ENCODE results near the gene GPRIN2.
"Not testable (repeated sequence)": the region's sequence is repeated elsewhere in the genome, so short reads cannot be mapped to it uniquely, and the experiment has no call there.

GPRIN2 gene

GRCh38 chr10:46577624-46578473 lies 21.4 kb upstream of the GPRIN2 start:
- DNase-seq (ENCODE audit: extremely low spot score); CTCF ChIA-PET; POLR2A ChIA-PET: not testable (repeated sequence)

- POLR2A ChIA-PET; CTCF ChIA-PET; DNase-seq (ENCODE audit: extremely low spot score): not testable (repeated sequence)
Observed at GRCh38 chr10:46573884-46574283, 17.4 kb upstream of the GPRIN2 start.

- DNase-seq (ENCODE audit: extremely low spot score); POLR2A ChIA-PET; CTCF ChIA-PET: not testable (repeated sequence)
Observed at GRCh38 chr10:46573314-46573713, 16.9 kb upstream of the GPRIN2 start.

- CTCF ChIA-PET; DNase-seq (ENCODE audit: extremely low spot score); POLR2A ChIA-PET: not testable (repeated sequence)
Observed at GRCh38 chr10:46572765-46573164, 16.3 kb upstream of the GPRIN2 start.

GRCh38 chr10:46570655-46571054 lies 14.2 kb upstream of the GPRIN2 start:
- DNase-seq (ENCODE audit: extremely low spot score); CTCF ChIA-PET; POLR2A ChIA-PET: not testable (repeated sequence)

- POLR2A ChIA-PET; DNase-seq (ENCODE audit: extremely low spot score); CTCF ChIA-PET: not testable (repeated sequence)
Observed at GRCh38 chr10:46567151-46567550, 10.7 kb upstream of the GPRIN2 start.

- TF ChIP-seq CTCF (IDR thresholded peaks at IDR 0.05; ENCODE audit: control extremely low read depth, extremely low read depth, low read depth, missing control alignments) = peak; percentile 77
- CTCF ChIA-PET, POLR2A ChIA-PET: not testable (repeated sequence)
Observed at GRCh38 chr10:46565591-46566332, 9.3 kb upstream of the GPRIN2 start.

GRCh38 chr10:46560952-46561351 lies 4.5 kb upstream of the GPRIN2 start:
- POLR2A ChIA-PET = no interaction called here
- no peak for TF ChIP-seq CTCF (IDR thresholded peaks at IDR 0.05; ENCODE audit: control extremely low read depth, extremely low read depth, low read depth, missing control alignments)
- CTCF ChIA-PET = interaction anchor here (0.9 to 4.0 kb wide), 2 partner anchors 8 to 16 kb away, joined by 3 to 21 read pairs; no protein-coding TSS in a partner anchor
- no peak for DNase-seq (ENCODE audit: extremely low spot score)

More at GRCh38 chr10:46565591-46566332, 9.3 kb upstream of the GPRIN2 start:
- not testable (repeated sequence) for DNase-seq (ENCODE audit: extremely low spot score)

GRCh38 chr10:46560381-46560780 lies 3.9 kb upstream of the GPRIN2 start:
- DNase-seq (ENCODE audit: extremely low spot score) = no peak
- ChIA-PET CTCF (interaction anchor here (4.0 kb wide), 1 partner anchor 15 kb away, joined by 21 read pairs; no protein-coding TSS in a partner anchor), POLR2A (interaction anchor here (0.7 kb wide), 1 partner anchor 20 kb away, joined by 5 read pairs; no protein-coding TSS in a partner anchor)
- no peak for TF ChIP-seq CTCF (IDR thresholded peaks at IDR 0.05; ENCODE audit: control extremely low read depth, extremely low read depth, low read depth, missing control alignments)

Measured in GM10248 (cell line).